Measurements from ENCODE around the gene AREL1. TPM values are rescaled to one million over a fixed set of nuclear protein-coding genes. Genes with fewer than 3 reads are reported as not detected.
A peak's percentile ranks its signal among the peaks of the same experiment; 100 is the strongest.

The AREL1 gene
- total and polyA plus RNA-seq, 2 donors (not counting 3 experiments of a cell fraction or from before 2014, with no cell fraction given) = 46.4 to 67.2 TPM

- ChIA-PET POLR2A (interaction anchor here (1.0 kb wide), 1 partner anchor 9 kb away, joined by 7 read pairs; no protein-coding TSS in a partner anchor), CTCF (interaction anchor here (0.9 to 2.5 kb wide), 9 partner anchors 9 to 137 kb away, joined by 3 to 15 read pairs (median 9); partner anchors contain the start of gene LTBP2)
- Histone ChIP-seq H3K27ac (ENCODE audit: insufficient read depth, low read depth, low read length) (peak overlapping the region; percentile 74), H2AFZ (ENCODE audit: low read depth, low read length) (no peak overlapping the region), H3K9ac (replicated peaks; ENCODE audit: extremely low read depth, insufficient read depth, low read length) (peak overlapping the region; percentile 31), H3K27me3 (ENCODE audit: control insufficient read depth in 2 of 2, insufficient read depth in 2 of 2, low read length in 2 of 2) (no peaks in the 10 kb centered on the region), H3K4me3 (replicated peaks in 1 of 3; ENCODE audit: insufficient read depth in 1 of 3, low read depth in 1 of 3, low read length in 3 of 3) (no peak overlapping the region), H3K4me1 (ENCODE audit: control insufficient read depth, extremely low read depth, insufficient read depth, low read length) (peaks cover 42% of the 10 kb centered on the region), H4K20me1 (replicated peaks; ENCODE audit: control insufficient read depth, extremely low read depth, insufficient read depth, low read length) (no peaks in the 10 kb centered on the region), H3K9me3 (replicated peaks; ENCODE audit: control insufficient read depth, insufficient read depth, low read length) (no peaks in the 10 kb centered on the region), H3K36me3 (ENCODE audit: control insufficient read depth in 2 of 2, extremely low read depth in 1 of 2, insufficient read depth in 2 of 2, low read length in 2 of 2) (peaks cover 19 to 22% of the 10 kb centered on the region in 2 experiments), H3K4me2 (ENCODE audit: insufficient read depth, low read length) (peak overlapping the region; percentile 50), H3K79me2 (ENCODE audit: control insufficient read depth, insufficient read depth, low read length) (no peaks in the 10 kb centered on the region), H3K9me1 (replicated peaks; ENCODE audit: control insufficient read depth, extremely low read depth, insufficient read depth, low read length) (no peaks in the 10 kb centered on the region)
- BruUV-seq (replicated peaks) = no TSS peak
- dilution Hi-C loops (cut with MboI; ENCODE audit: extremely low pct_ligation_motif_present, low sequenced_read_pairs) = no loop called here
- peak; percentile 35 for FAIRE-seq
- intact Hi-C loops (cut with micrococcal nuclease) = loop anchor here (1.0 kb wide), 1 partner anchor 47 kb away; no protein-coding TSS in a partner anchor
- DNase-seq (ENCODE audit: low read depth, low spot score) = peak; percentile 64
- TF ChIP-seq MYC (IDR thresholded peaks at IDR 0.05; ENCODE audit: low read depth, low read length) (no peak), POLR2AphosphoS5 (IDR thresholded peaks at IDR 0.05; ENCODE audit: insufficient read depth, low read depth, low read length) (peak; percentile 36), FOS (IDR thresholded peaks at IDR 0.05; ENCODE audit: borderline replicate concordance, insufficient read depth, low read length) (peak; percentile 55), POLR2A (IDR thresholded peaks at IDR 0.05; ENCODE audit: low read depth, low read length) (no peak), CTCF (IDR thresholded peaks at IDR 0.05; ENCODE audit: extremely low read depth in 1 of 2, insufficient read depth in 1 of 2, low read depth in 1 of 2, low read length in 2 of 2) (no peak), MAX (IDR thresholded peaks at IDR 0.05; ENCODE audit: insufficient read depth, insufficient read length) (no peak), JUN (IDR thresholded peaks at IDR 0.05; ENCODE audit: borderline replicate concordance, insufficient read depth, insufficient read length, low read depth) (peak; percentile 65), GATA2 (IDR thresholded peaks at IDR 0.05; ENCODE audit: insufficient read depth, insufficient read length, low read depth, low read length) (peak; percentile 92)
Observed at GRCh38 chr14:74667758-74668157, 45.1 kb downstream of the AREL1 start.
